Measurements from ENCODE around the gene LINC01488.

The LINC01488 gene

DNA sequence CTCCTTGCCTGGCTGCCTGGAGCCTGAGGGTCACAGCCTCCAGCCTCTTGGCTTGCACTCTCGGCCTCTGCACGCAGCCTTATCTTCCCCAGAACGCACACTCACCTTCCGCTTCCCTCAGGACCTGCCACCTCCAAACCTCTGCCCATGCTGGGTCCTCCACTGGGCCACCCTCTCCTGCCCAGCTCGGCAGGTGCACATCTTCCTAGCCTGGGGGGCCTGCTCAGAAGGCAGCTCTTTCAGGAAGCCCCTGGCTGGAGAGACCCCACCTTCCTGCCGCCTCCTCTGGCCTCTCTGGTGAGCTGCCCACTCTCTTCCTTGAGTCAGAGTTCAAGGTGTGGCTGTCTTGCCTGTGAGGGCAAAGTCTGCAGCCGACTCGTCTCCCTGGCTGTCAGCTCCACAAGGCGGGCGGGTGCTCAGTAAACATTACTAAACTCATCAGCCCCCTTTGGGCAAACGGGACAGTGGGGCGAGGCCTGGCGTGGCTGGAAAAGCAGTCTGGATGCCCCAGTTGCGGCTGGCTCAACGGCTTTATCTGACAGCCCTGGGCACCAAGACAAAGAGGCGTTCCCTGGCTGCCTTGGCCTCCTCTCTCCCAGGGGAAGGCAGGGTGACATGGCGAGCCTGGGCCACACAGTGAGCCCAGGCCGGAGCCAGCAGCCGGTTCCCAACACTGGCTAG lies 1.7 kb upstream of the LINC01488 start:
- DNase-seq (ENCODE audit: low read depth): no peak

GRCh38 chr11:69480547-69481392 lies 693 bp upstream of the LINC01488 start:
- no peak for DNase-seq (ENCODE audit: low read depth)

- no peak for DNase-seq (ENCODE audit: low read depth)
Measured at GRCh38 chr11:69482322-69482721, 859 bp downstream of the LINC01488 start.

DNA sequence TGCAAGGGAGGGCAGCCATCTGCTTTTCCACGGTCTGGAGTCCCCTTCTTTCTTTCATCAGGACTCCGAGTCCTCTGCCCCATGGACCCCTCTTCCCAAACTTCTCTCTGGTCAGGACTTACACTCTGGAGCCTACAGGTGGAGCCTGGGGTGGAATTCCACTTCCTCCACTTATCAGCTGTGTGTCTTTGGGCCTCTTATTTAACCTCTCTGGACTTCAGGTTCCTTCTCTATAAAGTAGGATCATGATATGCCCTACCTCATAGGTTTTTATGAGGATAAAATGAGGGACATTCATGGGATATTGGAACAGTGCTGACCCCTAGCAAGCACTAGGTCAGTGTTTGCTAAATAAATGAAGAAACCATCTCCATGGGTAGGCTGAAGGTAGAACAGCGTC lies 1.7 kb downstream of the LINC01488 start:
- no peak for DNase-seq (ENCODE audit: low read depth)

DNA sequence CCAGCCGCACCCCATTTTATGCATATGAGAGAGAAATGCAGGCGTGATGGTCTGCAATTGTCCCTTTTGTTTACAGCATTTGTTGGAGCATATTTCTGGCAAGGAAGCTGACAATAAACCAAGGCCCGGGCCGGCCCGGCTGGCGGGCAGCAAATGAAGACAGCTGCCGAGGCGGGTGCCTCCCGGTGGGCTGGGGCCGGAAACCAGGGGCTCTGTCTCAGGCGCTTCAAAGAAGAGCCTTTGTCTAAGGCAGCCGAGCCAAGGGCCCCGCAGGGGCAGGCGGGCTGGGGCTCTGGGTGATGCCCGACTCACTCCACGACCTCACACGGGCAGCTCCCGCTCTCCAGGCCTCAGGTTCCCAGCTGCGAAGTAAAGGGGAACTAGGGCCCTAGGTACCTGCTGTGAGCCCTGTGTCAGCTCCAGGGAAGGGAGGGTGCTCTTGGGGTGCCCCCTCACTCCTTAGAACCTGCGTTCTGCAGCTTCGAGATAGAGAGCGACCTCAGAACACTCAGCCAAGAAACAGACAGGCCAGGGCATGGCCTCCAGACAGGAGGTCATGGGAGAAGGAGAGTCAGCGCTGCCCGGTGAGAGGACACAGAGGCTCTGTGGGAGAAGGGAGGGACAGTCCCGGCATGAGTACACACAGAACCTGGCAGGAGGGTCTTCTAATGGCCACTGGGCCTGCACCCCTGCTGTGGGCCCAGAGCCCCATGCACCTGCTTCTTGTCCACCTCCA lies 2.4 kb downstream of the LINC01488 start:
- no peak for DNase-seq (ENCODE audit: low read depth)

DNA sequence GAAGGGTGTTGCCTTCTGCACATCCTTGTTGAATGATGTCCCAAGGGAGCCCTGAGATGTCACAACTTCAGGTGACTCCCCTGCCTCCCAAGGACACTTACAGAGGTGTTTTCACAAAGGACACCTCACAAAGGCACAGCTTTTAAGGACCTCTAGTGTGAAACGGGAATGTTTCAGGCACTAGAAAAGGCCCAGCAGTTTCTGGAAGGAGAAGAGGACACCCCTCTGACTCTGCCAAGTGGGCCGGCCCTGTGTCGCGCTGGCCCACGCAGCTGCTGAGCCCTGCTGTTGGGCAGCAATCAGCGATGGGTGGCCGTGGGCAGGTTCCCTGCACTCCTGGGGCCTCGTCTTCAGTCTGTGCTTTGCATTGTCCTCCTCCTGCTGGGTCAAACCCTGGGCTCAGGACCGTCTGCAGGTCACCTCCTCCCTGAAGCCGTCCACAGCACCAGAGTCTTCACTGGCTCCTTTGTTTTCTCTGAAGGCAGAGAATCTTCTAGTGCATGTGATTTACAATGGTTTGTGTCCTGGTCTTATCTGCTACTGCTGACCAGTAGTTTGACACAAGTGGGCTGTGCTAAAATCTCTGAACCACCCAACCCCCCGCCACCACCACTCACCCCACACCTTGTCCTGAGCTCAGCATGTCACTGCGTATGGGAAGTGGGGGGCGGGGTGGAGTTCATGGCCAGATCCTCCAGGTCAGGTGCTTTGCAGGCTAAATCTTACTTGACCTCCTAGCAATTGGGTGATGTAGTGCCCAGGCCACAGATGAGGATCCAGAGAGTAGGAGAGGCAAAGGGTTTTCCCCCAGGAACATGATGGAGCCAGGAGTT lies 3.2 kb downstream of the LINC01488 start:
- DNase-seq (ENCODE audit: low read depth): no peak

- DNase-seq (ENCODE audit: low read depth): no peak
Measured at GRCh38 chr11:69485337-69486041, 4.0 kb downstream of the LINC01488 start.

- DNase-seq (ENCODE audit: low read depth): no peak
Measured at GRCh38 chr11:69486056-69486772, 4.8 kb downstream of the LINC01488 start.

DNA sequence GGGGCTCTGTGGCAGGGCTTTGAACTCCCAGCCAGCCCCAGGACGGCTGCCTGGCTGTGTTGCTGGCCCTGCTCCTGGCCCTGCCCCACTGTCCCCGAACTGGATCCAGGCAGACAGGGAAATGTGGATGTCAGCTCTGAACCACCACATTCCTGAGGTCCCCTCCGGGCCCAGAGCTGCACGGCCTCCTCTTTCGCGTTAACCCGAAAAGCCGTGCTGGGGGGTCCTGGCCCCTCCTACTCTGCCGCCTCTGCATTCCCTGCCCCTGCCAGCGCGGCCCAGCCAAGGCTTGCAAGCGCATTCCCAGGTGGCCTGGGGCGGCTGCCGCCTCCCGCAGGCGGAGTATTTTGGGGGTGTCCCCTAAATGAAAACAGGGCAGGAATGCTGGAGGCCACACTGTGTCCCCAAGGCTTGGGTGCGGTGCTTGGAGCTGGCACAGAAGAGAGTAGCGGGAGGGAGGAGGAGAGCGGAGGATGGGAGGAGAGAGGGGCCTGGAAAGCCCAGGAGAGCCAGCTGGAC lies 5.4 kb downstream of the LINC01488 start:
- DNase-seq (ENCODE audit: low read depth): no peak

DNA sequence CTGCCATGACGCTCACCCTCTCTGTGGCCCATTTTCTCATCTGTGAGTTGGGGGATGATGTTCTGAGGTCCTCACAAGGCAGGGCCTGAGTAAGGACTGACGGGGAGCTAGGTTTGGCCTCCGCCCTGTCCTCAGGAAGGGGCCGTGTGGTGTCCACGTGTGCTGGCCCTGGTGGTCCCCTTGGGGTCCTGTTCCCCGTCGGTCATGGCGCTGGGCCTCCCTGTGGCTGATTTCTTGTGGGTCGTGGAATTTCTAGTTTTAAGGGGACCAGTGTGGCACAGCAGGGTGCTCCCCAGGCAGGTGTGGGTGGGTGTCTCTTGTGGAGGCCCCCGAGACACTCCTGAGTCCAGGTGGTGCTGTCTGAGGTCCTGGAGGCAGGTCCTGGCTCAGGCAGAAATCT lies 5.9 kb downstream of the LINC01488 start:
- DNase-seq (ENCODE audit: low read depth): no peak

DNA sequence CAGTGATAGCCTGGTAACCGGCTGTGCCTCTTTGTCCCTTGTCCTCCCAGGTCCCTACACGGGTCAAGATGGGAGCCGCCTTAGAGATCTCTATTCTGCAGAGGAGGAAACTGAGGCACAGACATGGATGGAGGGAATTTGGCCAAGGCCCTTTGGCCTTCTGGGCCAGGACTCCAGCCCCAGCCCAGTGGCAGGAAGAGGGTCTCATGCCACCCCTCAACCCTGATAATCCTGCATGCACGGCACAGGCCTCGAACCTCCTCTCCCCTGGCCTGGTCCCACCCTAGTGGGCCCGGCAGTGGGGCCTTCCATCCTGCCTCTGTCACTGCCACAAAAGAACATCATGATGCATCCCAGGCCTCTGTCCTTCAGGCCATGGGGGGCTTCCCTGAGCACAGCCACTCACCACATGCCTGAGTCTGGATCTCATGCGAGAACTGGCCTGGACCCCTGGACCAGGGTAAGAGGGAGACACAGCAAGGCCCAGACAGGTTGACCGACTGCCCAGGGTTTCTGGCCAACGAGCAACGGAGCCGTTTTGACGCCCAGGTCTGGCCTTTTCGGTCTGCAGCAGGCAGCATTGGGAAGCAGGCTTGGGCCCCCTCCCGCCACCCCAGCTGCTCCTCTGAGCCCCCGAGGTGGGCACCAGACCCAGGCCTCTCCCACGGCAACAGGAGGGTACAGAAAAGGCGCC lies 6.5 kb downstream of the LINC01488 start:
- no peak for DNase-seq (ENCODE audit: low read depth)

GRCh38 chr11:69488543-69488940 lies 7.1 kb downstream of the LINC01488 start:
- no peak for DNase-seq (ENCODE audit: low read depth)

- no peak for DNase-seq (ENCODE audit: low read depth)
Measured at GRCh38 chr11:69489031-69489745, 7.7 kb downstream of the LINC01488 start.

DNA sequence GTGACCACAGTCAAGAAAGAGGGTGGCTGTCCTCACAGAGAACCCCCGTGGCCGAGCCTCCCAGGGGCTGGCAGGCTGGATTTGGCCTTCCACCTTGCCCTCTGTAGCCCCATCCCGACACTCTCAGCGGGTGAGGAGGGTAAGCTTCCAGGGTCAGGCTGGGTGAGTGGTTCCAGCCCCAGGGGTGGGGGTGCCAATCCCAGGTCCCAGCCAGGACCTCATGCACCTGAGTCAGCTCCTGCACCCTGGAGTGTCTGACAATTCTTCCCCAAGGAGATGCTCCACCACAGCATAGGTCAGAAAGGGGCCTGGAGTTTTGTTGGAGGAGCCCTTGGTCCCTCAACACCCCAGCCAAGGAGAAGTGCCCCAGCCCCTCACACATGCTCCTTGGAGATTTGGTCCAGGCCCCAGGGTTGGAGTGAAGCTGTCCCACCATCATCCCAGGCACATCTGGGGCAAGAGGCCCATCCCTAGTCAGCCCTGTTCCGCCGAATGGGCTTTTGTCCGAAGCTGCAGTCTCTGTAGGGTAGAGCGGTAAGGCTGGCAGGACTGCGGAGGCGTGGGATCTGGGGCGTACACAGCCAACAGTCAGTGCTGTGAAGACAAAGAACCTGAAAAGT lies 8.4 kb downstream of the LINC01488 start:
- DNase-seq (ENCODE audit: low read depth): no peak

- no peak for DNase-seq (ENCODE audit: low read depth)
Measured at GRCh38 chr11:69490516-69490915, 9.1 kb downstream of the LINC01488 start.

GRCh38 chr11:69491071-69492031 lies 9.9 kb downstream of the LINC01488 start:
- no peak for DNase-seq (ENCODE audit: low read depth)

GRCh38 chr11:69492201-69492991 lies 10.9 kb downstream of the LINC01488 start:
- DNase-seq (ENCODE audit: low read depth): no peak

All from activated T-cell treated with anti-CD3 and anti-CD28 coated beads for 48 hours (primary cell).